HG03064 (cell line): ENCODE measurements around the gene HSD3B7.
"Not testable (repeated sequence)": the region's sequence is repeated elsewhere in the genome, so short reads cannot be mapped to it uniquely, and the experiment has no call there.

Experiments
- ATAC-seq: cut with Tn5 transposase; IDR thresholded peaks from one replicate; pipeline ENCODE4 v1.9.1; 2021; ENCODE audit warnings: low read depth; ENCODE audit not compliant: unreplicated experiment

HSD3B7 gene

GRCh38 chr16:30998852-30999761 is 14.1 kb downstream of the HSD3B7 start:
- ATAC-seq = no peak

DNA sequence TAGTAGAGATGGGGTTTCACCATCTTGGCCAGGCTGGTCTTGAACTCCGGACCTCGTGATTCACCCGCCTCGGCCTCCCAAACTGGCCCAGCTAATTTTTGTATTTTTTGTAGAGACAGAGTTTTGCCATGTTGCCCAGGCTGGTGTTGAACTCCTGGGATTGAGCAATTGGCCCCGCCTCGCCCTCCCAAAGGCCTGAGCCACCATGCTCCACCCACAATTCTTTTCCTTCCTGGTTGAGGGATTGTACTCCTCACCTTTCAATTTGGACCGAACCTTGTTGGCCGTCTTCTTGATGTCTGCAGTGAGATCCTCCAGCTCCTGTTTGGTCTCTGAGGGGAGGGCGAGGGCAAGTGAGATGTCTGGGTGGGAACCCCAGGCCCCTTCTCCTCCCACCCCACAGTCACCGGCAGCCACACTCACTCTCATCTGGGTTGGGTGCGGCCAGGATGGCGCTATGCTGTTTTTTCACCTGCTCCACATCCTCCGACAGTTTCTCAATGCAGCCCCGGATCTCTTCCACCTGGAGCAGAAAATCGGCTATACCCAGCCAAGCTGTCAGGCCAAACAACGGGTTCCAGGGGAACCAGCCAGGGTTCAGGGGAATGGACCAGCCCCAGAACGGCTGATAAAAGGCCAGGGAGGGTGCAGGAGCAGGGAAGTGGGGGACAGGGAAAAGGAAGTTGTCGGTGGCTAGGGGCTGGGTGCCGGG is 15.8 kb downstream of the HSD3B7 start:
- ATAC-seq = no peak

DNA sequence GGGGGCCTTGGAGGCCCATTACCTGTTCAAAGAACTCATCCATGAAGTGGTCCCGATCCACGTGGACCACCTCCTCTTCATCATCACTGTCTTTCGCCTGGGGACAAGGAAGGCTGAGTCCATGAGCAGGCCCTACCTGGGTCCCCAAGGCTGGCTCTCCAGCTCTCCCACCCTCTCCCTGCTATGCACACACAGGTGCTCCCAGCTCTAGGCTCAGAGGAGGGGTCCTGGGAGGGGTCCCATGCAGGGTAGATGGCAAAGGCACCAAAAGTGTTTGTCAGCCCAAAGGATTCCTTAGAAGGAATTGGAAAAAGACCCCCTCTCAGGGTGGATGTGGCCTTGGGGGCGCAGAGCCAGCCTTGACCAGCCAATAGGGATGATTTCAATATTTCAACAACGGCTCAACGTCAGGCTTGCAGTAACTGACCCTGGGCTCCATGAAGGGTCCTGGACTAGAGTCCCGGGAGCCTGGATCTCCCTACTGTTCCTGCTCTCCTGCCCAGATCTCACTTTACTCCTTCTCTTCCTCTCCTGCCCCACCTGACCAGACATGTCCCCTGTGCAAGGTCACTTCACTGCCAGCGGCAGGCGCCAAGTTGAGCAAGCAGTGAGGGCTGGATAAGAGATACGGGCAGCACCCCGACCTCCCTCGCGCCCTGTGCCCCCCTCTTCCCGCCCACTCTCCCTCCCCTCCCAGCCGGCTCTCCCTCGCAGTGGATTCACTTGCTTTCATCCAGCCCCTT is 16.7 kb downstream of the HSD3B7 start:
- no peak for ATAC-seq

- ATAC-seq = no peak
Observed at GRCh38 chr16:31002250-31002700, 17.3 kb downstream of the HSD3B7 start.

DNA sequence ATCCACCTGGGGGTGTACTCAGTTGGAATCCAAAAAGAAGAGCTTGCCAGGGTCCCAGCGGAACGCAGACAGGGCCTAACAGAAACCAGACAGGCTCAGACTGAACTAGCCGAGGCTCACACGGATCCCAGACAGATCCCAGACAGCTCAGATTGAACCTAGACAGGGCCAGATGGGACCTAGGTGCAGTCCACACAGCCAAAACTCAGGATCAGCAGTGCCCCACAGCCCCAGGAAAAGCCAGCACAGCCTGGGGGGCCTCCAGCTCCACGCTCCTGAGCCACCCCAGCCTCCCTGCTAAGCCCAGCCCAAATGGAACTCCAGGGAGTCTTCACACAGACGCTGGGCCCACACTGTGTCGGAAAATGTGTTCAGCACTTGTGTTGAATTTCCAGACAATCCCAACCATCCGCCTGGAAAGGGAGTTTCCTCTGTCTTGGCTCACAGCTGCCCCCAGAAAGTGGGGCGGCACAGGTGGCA is 17.9 kb downstream of the HSD3B7 start:
- no peak for ATAC-seq

- no peak for ATAC-seq
Observed at GRCh38 chr16:31003744-31004143, 18.7 kb downstream of the HSD3B7 start.

GRCh38 chr16:31004658-31005057 is 19.7 kb downstream of the HSD3B7 start:
- ATAC-seq = no peak

GRCh38 chr16:31005350-31006085 is 20.5 kb downstream of the HSD3B7 start:
- ATAC-seq = no peak

GRCh38 chr16:31006086-31006385 is 21.0 kb downstream of the HSD3B7 start:
- no peak for ATAC-seq

- ATAC-seq = no peak
Observed at GRCh38 chr16:31006589-31006988, 21.6 kb downstream of the HSD3B7 start.

DNA sequence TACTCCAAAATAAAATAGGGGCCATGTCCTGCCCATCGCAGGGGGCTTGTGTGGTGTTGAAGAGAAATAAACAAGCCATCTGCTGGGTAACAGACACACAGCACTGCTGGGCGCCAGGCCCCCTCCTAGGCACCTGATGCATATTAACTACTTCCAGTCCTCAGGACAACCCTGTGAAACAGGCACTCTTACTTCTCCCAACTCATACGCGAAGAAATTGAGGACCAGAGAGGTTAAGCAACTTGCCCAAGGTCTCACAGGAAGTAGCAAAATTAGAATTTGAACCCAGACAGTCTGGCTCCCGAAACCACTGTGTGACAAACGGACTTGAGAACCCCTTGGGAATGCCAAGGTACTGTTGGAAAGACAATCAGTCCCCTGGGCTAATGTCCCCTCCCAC is 22.7 kb downstream of the HSD3B7 start:
- ATAC-seq = no peak

DNA sequence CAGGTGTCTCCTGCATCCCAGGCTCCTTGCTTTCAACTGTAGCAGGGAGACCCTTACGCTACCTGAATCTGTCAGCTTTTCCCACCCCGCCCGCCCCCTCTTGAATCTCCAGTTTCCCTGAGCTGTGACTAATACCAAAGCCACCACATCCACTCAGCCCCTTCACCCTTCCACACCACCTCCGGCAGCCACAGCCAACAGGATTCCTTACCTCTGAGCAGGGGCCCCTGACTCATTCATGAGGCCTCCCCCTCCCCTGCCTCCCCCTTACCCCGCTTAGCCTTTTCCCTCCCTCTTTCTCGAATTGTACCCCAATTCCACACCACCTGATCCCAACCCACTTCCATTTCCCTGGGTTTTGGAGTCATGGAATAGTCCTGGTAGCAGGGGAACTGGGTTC is 23.1 kb downstream of the HSD3B7 start:
- ATAC-seq = no peak

DNA sequence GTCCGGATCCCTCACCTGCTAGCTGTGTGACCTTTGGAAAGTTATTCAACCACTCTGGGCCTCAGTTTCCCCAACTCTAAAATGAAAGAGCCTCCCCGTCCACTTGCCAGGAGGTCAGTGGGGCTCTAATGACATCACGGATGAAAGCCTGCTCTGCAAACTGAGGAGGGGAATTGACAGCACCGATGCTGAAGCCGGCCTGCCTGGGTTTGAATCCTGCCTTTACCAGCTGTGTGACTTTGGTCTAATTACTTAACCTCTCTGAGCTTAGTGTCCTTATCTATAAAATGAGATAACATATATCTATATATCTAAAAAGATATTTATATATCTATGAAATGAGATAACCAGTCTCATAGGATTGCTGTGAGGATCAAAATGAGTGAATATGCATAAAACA is 23.5 kb downstream of the HSD3B7 start:
- no peak for ATAC-seq

DNA sequence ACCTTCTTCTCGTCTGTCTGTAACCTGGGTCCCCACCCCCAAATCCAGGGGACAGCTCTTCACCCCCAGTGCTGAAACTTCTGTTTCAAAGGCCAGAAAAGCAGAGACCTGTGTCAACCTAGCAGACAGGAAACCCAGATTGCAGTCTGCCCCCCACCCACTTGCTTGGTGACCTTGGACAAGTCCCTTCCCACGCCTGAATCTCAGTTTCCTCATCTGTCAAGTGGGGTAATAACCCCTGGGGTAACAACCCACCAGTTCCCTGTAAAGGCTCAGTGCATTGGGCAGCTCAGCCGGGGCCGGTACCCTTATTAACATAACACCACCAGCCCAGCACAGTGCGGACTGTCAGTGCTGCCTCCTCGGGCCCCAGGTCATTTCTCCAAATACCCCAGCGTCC is 24.1 kb downstream of the HSD3B7 start:
- no peak for ATAC-seq

DNA sequence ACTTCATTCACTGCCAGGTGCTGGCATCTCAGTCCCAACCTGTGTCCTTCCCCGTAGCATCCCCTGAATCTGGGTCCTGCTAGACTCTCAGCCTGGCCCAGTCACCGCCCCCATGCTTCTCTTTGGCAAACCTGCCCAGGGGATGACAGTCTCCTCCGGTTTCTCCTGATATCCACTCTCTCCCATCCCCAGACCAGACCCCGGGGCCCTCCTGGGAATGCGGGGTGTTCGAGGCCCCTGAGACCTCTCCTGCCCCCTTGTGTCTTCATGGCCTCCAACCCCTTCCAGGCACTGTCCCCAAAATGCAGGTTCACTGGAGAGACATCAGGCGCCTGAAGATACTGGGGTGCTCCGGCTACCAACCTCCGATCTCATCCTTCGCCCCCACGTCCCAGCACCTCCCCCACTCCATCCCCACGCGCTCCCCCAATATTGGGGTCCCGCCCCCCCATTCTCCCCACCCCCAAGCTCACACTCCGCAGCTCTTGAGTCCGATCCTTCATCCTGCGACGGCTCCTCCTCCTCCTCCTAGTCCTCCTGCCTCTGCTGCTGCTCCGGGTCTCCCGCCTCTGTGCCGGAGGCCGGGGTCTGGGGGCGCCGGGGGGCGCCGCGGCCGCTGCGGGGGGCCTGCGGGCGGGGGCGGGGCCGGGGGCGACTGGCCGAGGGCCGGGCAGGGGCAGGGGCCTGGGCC is 25.0 kb downstream of the HSD3B7 start:
- ATAC-seq = no peak

- no peak for ATAC-seq
Observed at GRCh38 chr16:31010585-31011325, 25.7 kb downstream of the HSD3B7 start, which contains the start of gene STX1B. Gene STX1B (minus strand): TSS chr16:31010638. CDS start chr16:31010396, 242 bp downstream.

DNA sequence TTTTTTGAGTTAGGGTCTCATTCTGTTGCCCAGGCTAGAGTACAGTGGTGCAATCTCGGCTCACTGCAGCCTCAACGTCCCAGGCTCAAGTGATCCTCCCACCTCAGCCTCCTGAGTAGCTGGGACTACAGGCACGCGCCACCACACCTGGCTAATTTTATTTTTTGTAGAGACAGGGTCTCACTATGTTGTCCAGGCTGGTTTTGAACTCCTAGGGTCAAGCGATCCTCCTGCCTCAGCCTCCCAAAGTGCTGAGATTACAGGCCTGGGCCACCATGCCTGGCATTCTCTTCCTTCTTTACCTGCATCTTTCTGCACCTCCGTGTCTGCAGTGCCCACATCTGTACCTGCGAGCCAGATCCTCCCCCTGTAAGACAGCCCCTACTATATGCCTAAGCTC is 26.8 kb downstream of the HSD3B7 start:
- ATAC-seq = not testable (repeated sequence)

DNA sequence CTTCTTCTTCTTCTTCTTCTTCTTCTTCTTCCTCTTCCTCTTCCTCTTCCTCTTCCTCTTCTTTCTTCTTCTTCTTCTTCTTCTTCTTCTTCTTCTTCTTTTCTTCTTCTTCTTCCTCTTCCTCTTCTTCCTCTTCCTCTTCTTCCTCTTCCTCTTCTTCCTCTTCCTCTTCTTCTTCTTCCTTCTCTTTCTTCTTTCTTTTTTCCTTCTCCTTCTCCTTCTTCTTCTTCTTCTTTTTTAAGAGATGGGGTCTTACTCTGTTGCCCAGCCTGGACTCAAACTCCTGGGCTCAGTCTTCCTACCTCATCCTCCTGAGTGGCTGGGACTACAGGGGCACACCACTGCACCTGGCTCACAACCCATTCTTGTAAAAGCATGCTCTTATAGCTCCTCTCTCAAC is 28.3 kb downstream of the HSD3B7 start:
- ATAC-seq = not testable (repeated sequence)

- no peak for ATAC-seq
Observed at GRCh38 chr16:31016018-31016417, 31.0 kb downstream of the HSD3B7 start.
